Measurements from ENCODE around the gene NFIB. TPM values are rescaled to one million over a fixed set of nuclear protein-coding genes. Genes with fewer than 3 reads are reported as not detected.

Gene NFIB
- polyA plus RNA-seq, 1 donor, result 84.4 TPM

GRCh38 chr9:14180093-14180959 is 133.6 kb downstream of the NFIB start:
- peak; percentile 64 for DNase-seq

- no peak for DNase-seq
Observed at GRCh38 chr9:14179449-14179848, 134.5 kb downstream of the NFIB start.

- DNase-seq, result no peak
Observed at GRCh38 chr9:14175778-14176177, 138.2 kb downstream of the NFIB start.

- no peak for DNase-seq
Observed at GRCh38 chr9:14173713-14174112, 140.2 kb downstream of the NFIB start.

- no peak for DNase-seq
Observed at GRCh38 chr9:14170973-14171596, 142.9 kb downstream of the NFIB start.

GRCh38 chr9:14170392-14170931 is 143.5 kb downstream of the NFIB start:
- no peak for DNase-seq

GRCh38 chr9:14168381-14168780 is 145.6 kb downstream of the NFIB start:
- DNase-seq, result no peak

GRCh38 chr9:14165376-14166035 is 148.4 kb downstream of the NFIB start:
- DNase-seq, result no peak

GRCh38 chr9:14164908-14165307 is 149.0 kb downstream of the NFIB start:
- DNase-seq, result no peak

- no peak for DNase-seq
Observed at GRCh38 chr9:14159440-14160216, 154.3 kb downstream of the NFIB start.

- no peak for DNase-seq
Observed at GRCh38 chr9:14158916-14159315, 155.0 kb downstream of the NFIB start.

- DNase-seq, result no peak
Observed at GRCh38 chr9:14158136-14158813, 155.7 kb downstream of the NFIB start.

- DNase-seq, result no peak
Observed at GRCh38 chr9:14157191-14157590, 156.8 kb downstream of the NFIB start.

- DNase-seq, result no peak
Observed at GRCh38 chr9:14156046-14156445, 157.9 kb downstream of the NFIB start.

- no peak for DNase-seq
Observed at GRCh38 chr9:14155237-14155636, 158.7 kb downstream of the NFIB start.

GRCh38 chr9:14153310-14153720 is 160.6 kb downstream of the NFIB start:
- peak; percentile 61 for DNase-seq

- no peak for DNase-seq
Observed at GRCh38 chr9:14151451-14151850, 162.5 kb downstream of the NFIB start.

GRCh38 chr9:14148501-14149103 is 165.3 kb downstream of the NFIB start:
- DNase-seq, result no peak

GRCh38 chr9:14147738-14148137 is 166.2 kb downstream of the NFIB start:
- DNase-seq, result no peak

- DNase-seq, result no peak
Observed at GRCh38 chr9:14146201-14146874, 167.6 kb downstream of the NFIB start.

- no peak for DNase-seq
Observed at GRCh38 chr9:14144215-14144614, 169.7 kb downstream of the NFIB start.
